Tibial artery (tissue), 4 donors: Measurements from ENCODE around the gene MIDN.

Experiments used
- DNase-seq, 2 donors: peaks; one replicate each; pipeline ENCODE4 v3.0.0-alpha.2; 2019
- H3K27ac ChIP-seq, 2 donors: fragments of 200-600 bp; sonication (generic) in 1 of 2; 1 replicate in 1 of 2; 2 replicates in 1 of 2; pipeline ENCODE4 v1.5.1; 2018 to 2019; ENCODE audit warnings: mild to moderate bottlenecking in 1 of 2
- H3K27me3 ChIP-seq, 2 donors: fragments of 200-600 bp; sonication (generic) in 1 of 2; one replicate each; pipeline versions ENCODE4 v1.5.1 to v1.6.0; 2016 to 2019
- H3K36me3 ChIP-seq, 3 donors: fragments of 200-600 bp; sonication (generic) in 2 of 3; one replicate each; pipeline ENCODE4 v1.5.1; 2016 to 2019; ENCODE audit warnings: mild to moderate bottlenecking in 2 of 3
- H3K4me1 ChIP-seq, 4 donors: fragments of 200-600 bp; sonication (generic) in 2 of 4; 1 replicate in 3 of 4; 2 replicates in 1 of 4; pipeline ENCODE4 v1.5.1; 2016 to 2019
- H3K4me3 ChIP-seq, 2 donors: fragments of 200-600 bp; sonication (generic) in 1 of 2; 1 replicate in 1 of 2; 2 replicates in 1 of 2; pipeline ENCODE4 v1.5.1; 2018 to 2019; ENCODE audit warnings: mild to moderate bottlenecking in 2 of 2
- H3K9me3 ChIP-seq, 3 donors: fragments of 200-600 bp; sonication (generic) in 1 of 3; one replicate each; pipeline ENCODE4 v1.5.1; 2016 to 2019
- intact Hi-C: fragments of 100-400 bp; cut with DNase I; formaldehyde crosslinking; loops from one replicate; pipeline ENCODE4 v1.15.0; 2023; ENCODE audit warnings: low total_unique reads
- TF ChIP-seq, protein P1 (sequence below), 2 experiments: fragments of 200-600 bp in 1 of 2; fragments of 450-650 bp in 1 of 2; IDR thresholded peaks; one replicate each; pipeline ENCODE4 v1.5.1; 2017 to 2019; ENCODE audit warnings: antibody characterized with exemption in 2 of 2, mild to moderate bottlenecking in 1 of 2, moderate library complexity in 1 of 2

The MIDN gene

DNA sequence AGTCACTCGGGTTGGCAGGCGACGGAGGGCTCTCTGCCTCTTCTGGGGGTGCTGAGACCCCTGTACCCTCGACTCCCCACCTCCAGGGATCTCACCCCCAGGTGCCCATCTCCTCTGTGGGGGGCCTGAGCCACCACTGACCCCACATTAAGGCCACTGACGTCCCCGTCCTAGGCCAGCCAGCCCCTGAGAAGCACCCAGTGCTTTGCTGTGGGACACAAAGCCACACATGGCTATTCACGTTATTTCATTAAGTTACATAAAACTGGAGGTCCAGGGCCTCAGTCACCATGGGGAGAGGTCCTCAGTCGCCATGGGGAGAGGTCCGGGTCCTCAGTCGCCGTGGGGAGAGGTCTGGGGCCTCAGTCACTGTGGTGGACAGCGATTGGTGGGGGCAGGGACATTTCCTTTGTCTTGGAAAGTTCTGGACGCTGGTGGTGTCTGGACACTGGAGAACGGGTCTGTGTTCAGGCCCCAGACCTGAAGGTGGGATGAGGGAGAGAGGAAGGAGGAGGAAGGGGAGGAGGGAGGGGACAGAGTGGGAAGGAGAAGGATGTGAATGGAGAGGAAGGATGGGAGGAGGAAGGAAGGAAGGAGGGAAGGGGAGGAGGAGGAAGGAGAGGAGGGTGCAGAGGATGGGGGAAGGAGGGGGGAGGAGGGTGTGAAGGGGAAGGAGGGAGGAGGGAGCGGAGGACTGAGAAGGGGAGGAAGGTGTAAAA is 33.3 kb downstream of the MIDN start:
- Histone ChIP-seq H3K9me3 (no peaks in the 10 kb centered on the region), H3K27me3 (peaks cover 3 to 37% of the 10 kb centered on the region in 2 donors), H3K27ac (no peak overlapping the region), H3K36me3 (peaks cover 4 to 29% (median 10%) of the 10 kb centered on the region in 3 donors), H3K4me1 (peaks cover 0 to 23% (median 7%) of the 10 kb centered on the region in 4 donors), H3K4me3 (no peak overlapping the region)
- no peak for DNase-seq
- TF ChIP-seq, protein P1, sequence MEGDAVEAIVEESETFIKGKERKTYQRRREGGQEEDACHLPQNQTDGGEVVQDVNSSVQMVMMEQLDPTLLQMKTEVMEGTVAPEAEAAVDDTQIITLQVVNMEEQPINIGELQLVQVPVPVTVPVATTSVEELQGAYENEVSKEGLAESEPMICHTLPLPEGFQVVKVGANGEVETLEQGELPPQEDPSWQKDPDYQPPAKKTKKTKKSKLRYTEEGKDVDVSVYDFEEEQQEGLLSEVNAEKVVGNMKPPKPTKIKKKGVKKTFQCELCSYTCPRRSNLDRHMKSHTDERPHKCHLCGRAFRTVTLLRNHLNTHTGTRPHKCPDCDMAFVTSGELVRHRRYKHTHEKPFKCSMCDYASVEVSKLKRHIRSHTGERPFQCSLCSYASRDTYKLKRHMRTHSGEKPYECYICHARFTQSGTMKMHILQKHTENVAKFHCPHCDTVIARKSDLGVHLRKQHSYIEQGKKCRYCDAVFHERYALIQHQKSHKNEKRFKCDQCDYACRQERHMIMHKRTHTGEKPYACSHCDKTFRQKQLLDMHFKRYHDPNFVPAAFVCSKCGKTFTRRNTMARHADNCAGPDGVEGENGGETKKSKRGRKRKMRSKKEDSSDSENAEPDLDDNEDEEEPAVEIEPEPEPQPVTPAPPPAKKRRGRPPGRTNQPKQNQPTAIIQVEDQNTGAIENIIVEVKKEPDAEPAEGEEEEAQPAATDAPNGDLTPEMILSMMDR (IDR thresholded peaks at IDR 0.05): no peak
- intact Hi-C loops: loop anchor here (5.0 kb wide), 1 partner anchor 91 kb away; no protein-coding TSS in a partner anchor

- H3K4me1 ChIP-seq: peaks cover 0 to 28% (median 15%) of the 10 kb centered on the region in 4 donors
- no peak for DNase-seq
- H3K36me3 ChIP-seq: peaks cover 4 to 20% (median 10%) of the 10 kb centered on the region in 3 donors
- TF ChIP-seq, protein P1 (IDR thresholded peaks at IDR 0.05): no peak
- intact Hi-C loops: loop anchor here (5.0 kb wide), 1 partner anchor 90 kb away; no protein-coding TSS in a partner anchor
- peaks cover 3 to 46% of the 10 kb centered on the region in 2 donors for H3K27me3 ChIP-seq
- H3K27ac ChIP-seq: no peak overlapping the region
- H3K4me3 ChIP-seq: no peak overlapping the region
- no peaks in the 10 kb centered on the region for H3K9me3 ChIP-seq
Measured at GRCh38 chr19:1282588-1283206, 34.3 kb downstream of the MIDN start.

DNA sequence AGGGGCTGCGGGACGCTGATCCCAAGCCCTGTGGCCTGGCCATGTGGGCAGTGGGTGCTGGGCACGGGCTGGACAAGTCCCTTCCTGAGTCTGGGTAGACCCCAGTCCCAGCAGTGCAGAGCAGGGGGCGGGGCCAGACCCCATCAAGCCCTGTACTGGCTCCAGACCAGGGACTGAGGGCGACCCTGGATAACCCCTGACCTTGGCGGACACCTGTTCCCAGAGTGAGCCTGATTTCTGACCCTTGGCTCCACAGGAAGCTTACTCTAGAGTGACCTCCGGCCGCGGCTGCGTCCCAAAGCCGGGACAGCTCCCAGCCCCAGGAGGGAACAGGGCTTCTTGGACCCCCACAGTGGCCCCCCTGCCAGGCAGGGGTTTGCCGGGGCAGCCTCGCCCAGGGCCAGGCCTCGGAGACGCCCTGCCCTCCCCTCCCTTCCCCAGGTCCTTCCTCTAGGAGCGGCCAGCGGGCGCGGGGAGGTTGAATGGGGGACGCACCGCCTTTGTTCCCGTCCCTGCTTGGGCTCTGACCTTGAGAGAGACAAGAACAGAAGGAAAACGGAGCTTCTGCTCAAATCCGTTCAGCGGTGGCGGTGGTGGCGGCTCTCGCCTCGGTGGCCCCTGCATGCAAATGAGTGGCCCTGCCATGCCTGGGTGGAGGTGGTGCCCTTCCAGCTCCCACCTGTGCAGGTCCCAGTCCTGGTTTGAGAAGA is 35.0 kb downstream of the MIDN start:
- Histone ChIP-seq H3K4me3 (no peak overlapping the region), H3K27ac (no peak overlapping the region), H3K36me3 (peaks cover 4 to 13% (median 10%) of the 10 kb centered on the region in 3 donors), H3K9me3 (no peaks in the 10 kb centered on the region), H3K27me3 (peaks cover 3 to 53% of the 10 kb centered on the region in 2 donors), H3K4me1 (peaks cover 0 to 30% (median 18%) of the 10 kb centered on the region in 4 donors)
- TF ChIP-seq, protein P1 (IDR thresholded peaks at IDR 0.05): no peak
- intact Hi-C loops: loop anchor here (5.0 kb wide), 1 partner anchor 89 kb away; no protein-coding TSS in a partner anchor
- no peak for DNase-seq

GRCh38 chr19:1283917-1284292 is 35.5 kb downstream of the MIDN start:
- Histone ChIP-seq H3K4me3 (no peak overlapping the region), H3K27ac (no peak overlapping the region), H3K9me3 (no peaks in the 10 kb centered on the region), H3K36me3 (peaks cover 3 to 8% (median 7%) of the 10 kb centered on the region in 3 donors), H3K4me1 (peaks cover 0 to 30% (median 18%) of the 10 kb centered on the region in 4 donors), H3K27me3 (peaks cover 3 to 58% of the 10 kb centered on the region in 2 donors)
- TF ChIP-seq, protein P1 (IDR thresholded peaks at IDR 0.05): no peak
- intact Hi-C loops: loop anchor here (5.0 kb wide), 1 partner anchor 88 kb away; no protein-coding TSS in a partner anchor
- no peak for DNase-seq

GRCh38 chr19:1284293-1284978 is 36.1 kb downstream of the MIDN start:
- DNase-seq: no peak
- Histone ChIP-seq H3K36me3 (peaks cover 0 to 2% (median 1%) of the 10 kb centered on the region in 3 donors), H3K27me3 (peaks cover 3 to 64% of the 10 kb centered on the region in 2 donors), H3K27ac (no peak overlapping the region), H3K4me3 (no peak overlapping the region), H3K4me1 (peaks cover 0 to 30% (median 18%) of the 10 kb centered on the region in 4 donors), H3K9me3 (no peaks in the 10 kb centered on the region)
- intact Hi-C loops: loop anchor here (5.0 kb wide), 1 partner anchor 88 kb away; no protein-coding TSS in a partner anchor
- TF ChIP-seq, protein P1 (IDR thresholded peaks at IDR 0.05): no peak
